Brain microvascular endothelial cell (primary cell): ENCODE measurements around the gene CRELD1.

Source experiments
- DNase-seq: peaks from one replicate; pipeline ENCODE4 v3.0.0-alpha.2; 2020
- H3K27ac ChIP-seq: fragments of 250-450 bp; sonication (Bioruptor Pico); 2 replicates; pipeline ENCODE4 v1.5.1; 2020; ENCODE audit warnings: mild to moderate bottlenecking, moderate library complexity
- H3K27me3 ChIP-seq: fragments of 250-450 bp; sonication (Bioruptor Pico); replicated peaks from 2 replicates; pipeline ENCODE4 v1.5.1; 2020; ENCODE audit warnings: mild to moderate bottlenecking
- H3K36me3 ChIP-seq: fragments of 250-450 bp; sonication (Bioruptor Pico); replicated peaks from 2 replicates; pipeline ENCODE4 v1.5.1; 2020; ENCODE audit warnings: mild to moderate bottlenecking
- H3K4me3 ChIP-seq: 2 replicates; pipeline ENCODE4 v1.5.1; 2011; ENCODE audit warnings: low read depth, mild to moderate bottlenecking, control low read depth, low read length, moderate library complexity
- CTCF ChIP-seq: IDR thresholded peaks from 2 replicates; pipeline ENCODE4 v1.5.1; 2011; ENCODE audit warnings: low read depth, mild to moderate bottlenecking, moderate library complexity, low read length, control low read depth, inconsistent platforms; ENCODE audit errors: missing control alignments
- in situ Hi-C: cut with HindIII; loops from 2 replicates; pipeline ENCODE4 v1.10.0; 2017; ENCODE audit warnings: low sequenced_read_pairs, low pct_ligation_motif_present

CRELD1 gene

GRCh38 chr3:9976721-9977709, 43.4 kb downstream of the CRELD1 start:
- no peak for TF ChIP-seq CTCF
- in situ Hi-C loops, result no loop called here
- peaks cover 30% of the 10 kb centered on the region for H3K36me3 ChIP-seq
- DNase-seq, result peak; percentile 93
- H3K27ac ChIP-seq, result peak overlapping the region; percentile 83
- no peaks in the 10 kb centered on the region for H3K27me3 ChIP-seq
- H3K4me3 ChIP-seq, result no peak overlapping the region

GRCh38 chr3:9978710-9979305, 45.2 kb downstream of the CRELD1 start:
- Histone ChIP-seq H3K36me3 (peaks cover 22% of the 10 kb centered on the region), H3K27ac (no peak overlapping the region), H3K27me3 (no peaks in the 10 kb centered on the region), H3K4me3 (no peak overlapping the region)
- no peak for DNase-seq
- no peak for TF ChIP-seq CTCF
- in situ Hi-C loops, result no loop called here

- TF ChIP-seq CTCF, result no peak
- peaks cover 13% of the 10 kb centered on the region for H3K36me3 ChIP-seq
- DNase-seq, result no peak
- in situ Hi-C loops, result no loop called here
- H3K27me3 ChIP-seq, result no peaks in the 10 kb centered on the region
- no peak overlapping the region for H3K27ac ChIP-seq
- H3K4me3 ChIP-seq, result no peak overlapping the region
These were observed 46.6 kb downstream of the CRELD1 start for GRCh38 chr3:9980251-9980650.

GRCh38 chr3:9986230-9986725, 52.6 kb downstream of the CRELD1 start:
- TF ChIP-seq CTCF, result no peak
- Histone ChIP-seq H3K4me3 (peak overlapping the region; percentile 97), H3K27ac (peak overlapping the region; percentile 77), H3K36me3 (peaks cover 4% of the 10 kb centered on the region), H3K27me3 (no peaks in the 10 kb centered on the region)
- peak; percentile 13 for DNase-seq
- in situ Hi-C loops, result no loop called here

- in situ Hi-C loops, result no loop called here
- no peak for TF ChIP-seq CTCF
- Histone ChIP-seq H3K27me3 (no peaks in the 10 kb centered on the region), H3K4me3 (no peak overlapping the region), H3K36me3 (peaks cover 2% of the 10 kb centered on the region), H3K27ac (no peak overlapping the region)
- DNase-seq, result no peak
These were observed 60.6 kb downstream of the CRELD1 start for GRCh38 chr3:9994086-9994844.
